HepG2 (cell line): ENCODE results near the gene GHRH. TPM values are rescaled to one million over a fixed set of nuclear protein-coding genes. Genes with fewer than 3 reads are reported as not detected.
A peak's percentile ranks its signal among the peaks of the same experiment; 100 is the strongest.

Experiments
- AGO1 ChIP-seq: fragments of 200-400 bp; formaldehyde crosslinking; IDR thresholded peaks from 2 replicates; pipeline ENCODE4 v1.6.1; 2017; ENCODE audit warnings: mild to moderate bottlenecking, low read depth, low read length, moderate library complexity; ENCODE audit not compliant: poor library complexity, severe bottlenecking
- BORCS8-MEF2B ChIP-seq: sonication (generic); formaldehyde crosslinking; IDR thresholded peaks from 2 replicates; pipeline ENCODE4 v1.8.0; 2022; ENCODE audit warnings: mild to moderate bottlenecking, missing genetic modification reagents
- GATAD2A ChIP-seq: IDR thresholded peaks from 2 replicates; pipeline ENCODE4 v1.6.1; 2016
- GMEB2 ChIP-seq: IDR thresholded peaks from 2 replicates; pipeline ENCODE4 v1.6.1; 2016; ENCODE audit warnings: missing biosample characterization, missing genetic modification reagents, low read depth
- HNF1B ChIP-seq: sonication (generic); formaldehyde crosslinking; IDR thresholded peaks from 2 replicates; pipeline ENCODE4 v1.5.1; 2020; ENCODE audit warnings: mild to moderate bottlenecking, moderate library complexity, missing genetic modification reagents
- HOXD1 ChIP-seq: sonication (generic); formaldehyde crosslinking; IDR thresholded peaks from 2 replicates; pipeline ENCODE4 v1.5.0; 2020; ENCODE audit warnings: missing genetic modification reagents
- KDM6A ChIP-seq: IDR thresholded peaks from 2 replicates; pipeline ENCODE4 v1.6.1; 2016; ENCODE audit warnings: low read depth
- LRRFIP1 ChIP-seq: sonication (generic); formaldehyde crosslinking; conservative IDR thresholded peaks from 2 replicates; pipeline ENCODE4 v1.4.0; 2020; ENCODE audit warnings: missing genetic modification reagents
- MXD4 ChIP-seq: IDR thresholded peaks from 2 replicates; pipeline ENCODE4 v1.6.1; 2016; ENCODE audit warnings: mild to moderate bottlenecking, missing biosample characterization, missing genetic modification reagents
- NBN ChIP-seq: fragments of 450-650 bp; conservative IDR thresholded peaks from 2 replicates; pipeline ENCODE4 v1.6.1; 2017
- SAP130 ChIP-seq: IDR thresholded peaks from 2 replicates; pipeline ENCODE4 v1.6.1; 2016; ENCODE audit warnings: low read depth
- SNRNP70 ChIP-seq: fragments of 200-400 bp; formaldehyde crosslinking; IDR thresholded peaks from 2 replicates; pipeline ENCODE4 v1.6.1; 2017; ENCODE audit warnings: mild to moderate bottlenecking, low read depth, low read length, moderate library complexity
- SP1 ChIP-seq, 2 experiments: fragments of 450-650 bp in 1 of 2; sonication (generic) in 1 of 2; formaldehyde crosslinking in 1 of 2; IDR thresholded peaks; 2 replicates each; pipeline versions ENCODE4 v1.4.0 to v1.6.1; 2016 to 2020; ENCODE audit warnings: missing genetic modification reagents in 1 of 2
- SPEN ChIP-seq: sonication (generic); formaldehyde crosslinking; IDR thresholded peaks from 2 replicates; pipeline ENCODE4 v1.5.1; 2020; ENCODE audit warnings: low read depth, mild to moderate bottlenecking, missing genetic modification reagents
- SSRP1 ChIP-seq: IDR thresholded peaks from 2 replicates; pipeline ENCODE4 v1.6.1; 2016; ENCODE audit warnings: control low read depth
- STAT6 ChIP-seq: sonication (generic); formaldehyde crosslinking; IDR thresholded peaks from 2 replicates; pipeline ENCODE4 v1.4.0; 2020; ENCODE audit warnings: missing genetic modification reagents, mild to moderate bottlenecking, borderline replicate concordance
- TRIM22 ChIP-seq: fragments of 450-650 bp; IDR thresholded peaks from 2 replicates; pipeline ENCODE4 v1.6.1; 2017
- U2AF2 ChIP-seq: fragments of 200-400 bp; formaldehyde crosslinking; IDR thresholded peaks from 2 replicates; pipeline ENCODE4 v1.6.1; 2017; ENCODE audit warnings: low read depth, mild to moderate bottlenecking, low read length
- ZNF253 ChIP-seq: sonication (generic); formaldehyde crosslinking; IDR thresholded peaks from 2 replicates; pipeline ENCODE4 v1.8.0; 2022; ENCODE audit warnings: mild to moderate bottlenecking, missing genetic modification reagents, borderline replicate concordance
- ZNF768 ChIP-seq: sonication (generic); formaldehyde crosslinking; IDR thresholded peaks from 2 replicates; pipeline ENCODE4 v1.4.0; 2020; ENCODE audit warnings: missing genetic modification reagents
- ZSCAN21 ChIP-seq: sonication (generic); formaldehyde crosslinking; IDR thresholded peaks from 2 replicates; pipeline ENCODE4 v1.8.0; 2022; ENCODE audit warnings: mild to moderate bottlenecking, missing genetic modification reagents, moderate library complexity, borderline replicate concordance
- polyA plus RNA-seq, 8 experiments: library from polyadenylated mRNA; depleted of rRNA in 3 of 8; stranded (reverse) in 7 of 8; unstranded in 1 of 8; fragments of >200 nt; fragmentation: Illumina TruSeq in 4 of 8; extraction: Trizol in 4 of 8; gene quantifications; 2 replicates each; pipeline versions ENCODE4 v1.2.1 to v1.2.3, GENCODE V29; 2011 to 2016; ENCODE audit warnings: low read depth in 4 of 8, missing spikeins in 1 of 8, mixed read lengths in 1 of 8; ENCODE audit not compliant: insufficient read depth in 1 of 8
- total RNA-seq, 5 experiments: library from RNA; depleted of rRNA; stranded (reverse); fragments of >200 nt; fragmentation: Illumina TruSeq; extraction: Trizol; gene quantifications; 2 replicates each; pipeline ENCODE4 v1.2.3, GENCODE V29; 2016; ENCODE audit warnings: low read depth in 1 of 5

Gene GHRH
- total and polyA plus RNA-seq, 2 of the 13 experiments (the other 11 are each of a cell fraction or from before 2014, with no cell fraction given) = not detected

- TF ChIP-seq SP1 (IDR thresholded peaks at IDR 0.05) = no peak
- no peak for TF ChIP-seq SP1 (CRISPR knock-in tag; IDR thresholded peaks at IDR 0.05)
- TF ChIP-seq U2AF2 = no peak
- peak; percentile 38; the same call in 1 of the 2 replicates for TF ChIP-seq HOXD1 (CRISPR knock-in tag)
- peak; percentile 81; the same call in 1 of the 2 replicates for TF ChIP-seq KDM6A (CRISPR knock-in tag)
- TF ChIP-seq ZSCAN21 = peak; percentile 75; the same call in 1 of the 2 replicates
- peak; percentile 79; the same call in 1 of the 2 replicates for TF ChIP-seq SSRP1 (CRISPR knock-in tag)
- TF ChIP-seq TRIM22 = no peak
- TF ChIP-seq GATAD2A (CRISPR knock-in tag) = peak; percentile 97
- no peak for TF ChIP-seq SNRNP70
- TF ChIP-seq GMEB2 (CRISPR knock-in tag) = no peak
- TF ChIP-seq NBN = no peak
- TF ChIP-seq MXD4 (CRISPR knock-in tag) = peak; percentile 83; the same call in 1 of the 2 replicates
- TF ChIP-seq AGO1 = no peak
- TF ChIP-seq STAT6 (CRISPR knock-in tag) = no peak
- peak; percentile 65; the same call in 1 of the 2 replicates for TF ChIP-seq HNF1B (CRISPR knock-in tag)
- TF ChIP-seq SPEN (CRISPR knock-in tag) = peak; percentile 70
- TF ChIP-seq LRRFIP1 (CRISPR knock-in tag) = no peak
- TF ChIP-seq BORCS8-MEF2B = peak; percentile 65; the same call in 1 of the 2 replicates
- TF ChIP-seq SAP130 (CRISPR knock-in tag) = peak; percentile 97
- no peak for TF ChIP-seq ZNF253 (CRISPR knock-in tag)
- no peak for TF ChIP-seq ZNF768 (CRISPR knock-in tag)
Observed at GRCh38 chr20:37285664-37286374, 24.2 kb upstream of the GHRH start (continued).
